GM12874 (cell line): ENCODE data around the gene NFATC4.

ENCODE experiments used
- CTCF ChIP-seq: IDR thresholded peaks from 2 replicates; pipeline ENCODE4 v1.5.1; 2011; ENCODE audit warnings: low read depth, mild to moderate bottlenecking, control low read depth, low read length, moderate library complexity; ENCODE audit not compliant: insufficient read depth

Gene NFATC4

GRCh38 chr14:24378981-24379906 is 11.3 kb downstream of the NFATC4 start:
- TF ChIP-seq CTCF = no peak

DNA sequence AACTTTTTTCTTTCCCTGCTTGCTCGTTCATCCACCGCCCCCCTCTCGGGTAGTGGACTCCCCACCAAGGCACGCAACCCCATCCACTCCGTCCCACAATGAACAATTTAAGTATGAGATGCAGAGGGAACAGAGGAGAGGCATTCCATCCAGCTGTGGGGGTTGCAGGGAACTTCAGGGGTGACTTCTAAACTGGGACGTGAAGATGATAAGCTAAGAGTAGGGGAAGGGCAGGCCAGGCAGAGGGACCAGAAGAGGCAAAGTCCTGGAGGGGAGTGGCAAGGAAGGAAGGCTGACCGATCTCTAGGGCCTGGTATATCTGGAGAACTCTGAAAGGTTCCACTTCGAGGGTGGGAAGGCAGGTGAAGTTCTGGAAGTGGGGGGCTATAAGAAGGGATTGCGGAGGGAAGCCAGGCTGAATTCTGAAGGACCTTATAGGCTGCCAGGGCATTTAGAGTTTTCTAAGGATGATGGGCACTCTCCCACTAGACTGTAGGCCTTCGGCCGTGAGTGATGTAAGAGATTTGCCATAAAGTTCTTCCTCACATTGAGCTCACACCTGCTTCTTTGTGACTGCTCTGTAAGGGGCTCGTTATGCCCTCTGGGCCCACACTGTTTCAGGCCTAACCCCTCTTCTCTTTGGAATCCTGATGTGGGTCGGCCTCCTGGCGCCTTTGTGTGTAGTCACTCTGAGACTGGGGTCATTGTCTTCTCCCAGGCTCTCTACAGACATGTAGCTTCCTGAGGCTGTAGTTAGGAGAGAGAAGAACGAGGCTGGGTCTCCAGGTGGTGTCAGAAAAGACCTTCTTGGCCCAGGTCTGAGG is 12.1 kb downstream of the NFATC4 start:
- TF ChIP-seq CTCF = no peak

- no peak for TF ChIP-seq CTCF
Measured at GRCh38 chr14:24381363-24382063, 13.5 kb downstream of the NFATC4 start.

- no peak for TF ChIP-seq CTCF
Measured at GRCh38 chr14:24382064-24382371, 14.0 kb downstream of the NFATC4 start.

DNA sequence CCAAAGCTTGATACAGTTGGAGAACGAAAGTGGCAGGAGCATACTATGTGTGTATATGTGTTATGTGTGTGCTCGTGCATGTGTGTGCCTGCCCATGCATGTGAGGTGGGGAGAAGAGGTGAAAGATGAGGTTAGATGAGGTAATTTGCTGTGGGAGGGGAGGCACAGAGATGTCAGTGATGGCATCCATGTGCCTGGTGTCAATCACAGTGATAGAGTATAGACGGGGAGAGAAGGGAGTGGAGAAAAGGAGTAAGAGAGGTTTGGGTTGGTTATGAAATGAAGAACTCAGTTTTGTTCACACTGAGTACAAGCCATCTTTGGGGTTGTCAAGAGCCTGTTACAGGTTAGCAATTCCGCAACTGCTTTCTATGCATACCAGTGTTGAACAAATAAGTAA is 16.2 kb downstream of the NFATC4 start:
- TF ChIP-seq CTCF = no peak

GRCh38 chr14:24385524-24385923 is 17.5 kb downstream of the NFATC4 start:
- TF ChIP-seq CTCF = no peak

- TF ChIP-seq CTCF = no peak
Measured at GRCh38 chr14:24387009-24387345, 19.0 kb downstream of the NFATC4 start.
